CD4-positive, alpha-beta T cell treated with Interleukin-10 for 1 hour (primary cell): ENCODE measurements around the gene CCNT2.
"Not testable (repeated sequence)": the region's sequence is repeated elsewhere in the genome, so short reads cannot be mapped to it uniquely, and the experiment has no call there.

ENCODE experiments used
- DNase-seq: peaks from one replicate; pipeline ENCODE4 v3.0.0-alpha.2; 2020

Gene CCNT2

GRCh38 chr2:134919341-134920210, 954 bp downstream of the CCNT2 start:
- DNase-seq = peak; percentile 48

- DNase-seq = no peak
Observed at GRCh38 chr2:134924912-134925311, 6.3 kb downstream of the CCNT2 start.

- DNase-seq = no peak
Observed at GRCh38 chr2:134926231-134926931, 7.8 kb downstream of the CCNT2 start.

- DNase-seq = no peak
Observed at GRCh38 chr2:134927195-134927594, 8.6 kb downstream of the CCNT2 start.

GRCh38 chr2:134932864-134933526, 14.4 kb downstream of the CCNT2 start:
- no peak for DNase-seq

- no peak for DNase-seq
Observed at GRCh38 chr2:134933732-134934131, 15.1 kb downstream of the CCNT2 start.

GRCh38 chr2:134934150-134934549, 15.5 kb downstream of the CCNT2 start:
- no peak for DNase-seq

GRCh38 chr2:134934641-134935040, 16.0 kb downstream of the CCNT2 start:
- no peak for DNase-seq

- no peak for DNase-seq
Observed at GRCh38 chr2:134936691-134937090, 18.1 kb downstream of the CCNT2 start.

GRCh38 chr2:134943540-134943939, 24.9 kb downstream of the CCNT2 start:
- DNase-seq = no peak

GRCh38 chr2:134944975-134945374, 26.4 kb downstream of the CCNT2 start:
- DNase-seq = no peak

- DNase-seq = no peak
Observed at GRCh38 chr2:134946073-134946472, 27.5 kb downstream of the CCNT2 start.

GRCh38 chr2:134949981-134950708, 31.5 kb downstream of the CCNT2 start:
- no peak for DNase-seq

- no peak for DNase-seq
Observed at GRCh38 chr2:134950886-134951285, 32.3 kb downstream of the CCNT2 start.

GRCh38 chr2:134952608-134953007, 34.0 kb downstream of the CCNT2 start:
- no peak for DNase-seq

GRCh38 chr2:134954065-134954464, 35.4 kb downstream of the CCNT2 start:
- DNase-seq = no peak

- DNase-seq = no peak
Observed at GRCh38 chr2:134955744-134956143, 37.1 kb downstream of the CCNT2 start.

GRCh38 chr2:134957477-134957876, 38.9 kb downstream of the CCNT2 start:
- no peak for DNase-seq

GRCh38 chr2:134967166-134967565, 48.5 kb downstream of the CCNT2 start:
- DNase-seq = not testable (repeated sequence)

- DNase-seq = no peak
Observed at GRCh38 chr2:134973241-134974138, 54.9 kb downstream of the CCNT2 start.

- no peak for DNase-seq
Observed at GRCh38 chr2:134975281-134976009, 56.8 kb downstream of the CCNT2 start.
